GM08714 (cell line): ENCODE data around the gene HDAC4.

Experiments used
- H3K4me3 ChIP-seq: fragments of 200-500 bp; sonication (Bioruptor generic); 2 replicates; pipeline ENCODE4 v1.5.1; 2014; ENCODE audit warnings: mild to moderate bottlenecking, low read length, inconsistent platforms
- ZNF274 ChIP-seq: IDR thresholded peaks from 2 replicates; pipeline ENCODE4 v1.6.1; 2012; ENCODE audit warnings: mild to moderate bottlenecking, low read depth, low read length

HDAC4 gene

DNA sequence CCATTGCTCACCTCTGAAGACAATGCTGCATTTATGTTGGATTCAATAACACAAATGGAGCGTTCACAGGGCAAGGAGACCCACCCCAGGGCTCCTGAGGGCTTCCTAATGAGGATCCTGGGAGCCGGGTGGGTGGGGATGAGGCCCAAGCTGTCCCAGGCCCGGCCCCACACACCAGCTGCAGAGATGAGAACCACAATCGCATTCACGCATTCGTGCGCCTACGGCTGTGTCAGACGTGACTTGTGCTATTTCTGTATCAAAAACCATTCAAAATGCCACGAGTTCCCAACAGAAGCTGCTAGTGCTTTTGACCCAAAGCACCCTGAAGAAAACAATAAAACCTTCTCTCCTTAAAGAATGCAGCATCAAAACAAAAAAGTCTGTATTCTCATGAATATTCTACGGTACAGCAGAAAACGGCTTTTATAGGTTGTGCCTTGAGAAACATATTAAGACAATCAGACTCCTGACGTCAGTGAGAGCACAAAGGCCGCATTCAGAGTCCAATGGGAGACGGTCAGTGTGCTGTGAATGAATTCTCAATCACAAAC is 205.4 kb downstream of the HDAC4 start:
- TF ChIP-seq ZNF274, result no peak
- H3K4me3 ChIP-seq, result no peak overlapping the region

DNA sequence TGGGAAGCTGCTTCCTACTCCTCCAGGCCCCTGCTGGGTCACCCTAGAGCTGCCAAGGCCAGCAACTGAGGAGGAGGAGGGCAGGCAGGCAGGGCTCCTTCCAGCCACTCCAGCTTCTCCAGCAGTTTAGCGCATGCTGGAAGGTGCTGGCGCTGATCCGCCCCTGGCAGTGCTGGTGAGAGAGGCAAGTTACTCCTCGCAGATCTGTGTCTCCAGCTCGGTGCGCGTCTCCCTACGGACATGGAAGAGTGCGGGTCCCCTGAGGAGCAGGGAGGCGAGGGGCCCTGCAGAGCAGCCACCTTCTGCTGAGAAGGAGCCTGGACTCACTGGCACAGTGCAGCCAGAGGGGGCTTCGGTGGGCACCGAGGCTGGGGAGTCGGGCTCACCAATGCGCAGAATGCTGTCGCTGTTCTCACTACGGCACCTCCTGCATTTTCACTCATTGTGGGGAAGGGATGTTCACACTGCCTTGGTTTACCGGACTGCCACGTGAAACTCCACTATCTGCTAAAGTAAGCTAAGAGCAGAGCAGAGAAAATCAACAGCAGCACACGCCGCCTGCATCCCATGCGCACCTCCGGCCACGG is 206.0 kb downstream of the HDAC4 start:
- no peak overlapping the region for H3K4me3 ChIP-seq
- no peak for TF ChIP-seq ZNF274

DNA sequence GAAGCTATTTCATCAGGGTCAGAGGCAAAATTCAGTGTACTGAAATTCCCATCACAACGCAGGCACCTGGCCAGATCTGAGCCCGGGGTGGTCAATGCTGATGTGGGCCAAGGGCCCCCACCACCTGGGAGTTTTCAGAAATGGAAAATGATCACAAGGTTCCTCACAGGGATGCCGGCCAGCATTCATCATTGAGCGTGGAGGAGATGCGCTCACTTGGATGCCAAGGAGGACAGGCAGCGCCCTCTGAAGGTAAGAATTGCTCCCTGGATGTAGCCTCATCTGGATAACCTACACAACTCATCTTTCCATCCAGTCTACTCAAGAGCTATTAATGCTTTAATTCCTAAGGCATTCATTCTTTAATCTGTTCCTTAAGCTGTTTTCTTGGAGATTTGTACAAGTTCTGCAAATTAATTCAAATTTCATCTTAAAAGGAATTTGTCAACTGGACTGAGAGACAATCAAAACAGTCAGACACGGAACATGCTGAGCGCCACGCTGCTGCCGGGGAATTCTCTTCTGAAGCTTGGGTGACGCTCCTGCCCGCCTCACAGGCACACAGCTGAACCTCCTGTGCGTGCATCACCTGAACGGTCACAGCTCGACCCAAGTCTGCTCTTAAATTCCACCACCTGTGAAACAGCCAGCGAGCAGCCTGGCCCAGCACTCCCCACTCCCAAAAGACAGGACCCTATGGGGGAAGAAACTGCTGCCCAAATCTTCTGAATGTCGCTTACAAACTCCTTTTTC is 206.7 kb downstream of the HDAC4 start:
- H3K4me3 ChIP-seq, result no peak overlapping the region
- no peak for TF ChIP-seq ZNF274

DNA sequence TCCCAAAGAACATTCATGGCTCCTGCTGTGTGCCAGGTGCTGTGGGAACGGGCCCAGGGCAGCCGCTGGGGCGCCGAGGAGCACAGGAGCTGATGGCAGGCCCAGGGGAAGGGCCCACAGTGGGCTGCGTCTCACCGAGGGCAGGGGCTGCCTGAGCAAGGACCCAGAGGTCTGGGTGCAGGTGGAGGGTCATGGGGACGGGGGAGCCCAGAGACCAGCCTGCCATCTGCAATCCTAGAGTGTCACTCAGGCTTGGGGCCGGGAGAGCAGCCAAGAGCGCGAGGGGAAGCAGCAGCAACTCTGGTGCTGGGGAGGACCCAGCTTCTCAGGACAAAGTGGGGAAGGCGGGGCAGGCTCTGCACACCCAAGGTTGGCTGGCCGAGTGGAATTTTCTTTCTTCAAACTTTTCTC is 207.4 kb downstream of the HDAC4 start:
- TF ChIP-seq ZNF274, result no peak
- no peak overlapping the region for H3K4me3 ChIP-seq

DNA sequence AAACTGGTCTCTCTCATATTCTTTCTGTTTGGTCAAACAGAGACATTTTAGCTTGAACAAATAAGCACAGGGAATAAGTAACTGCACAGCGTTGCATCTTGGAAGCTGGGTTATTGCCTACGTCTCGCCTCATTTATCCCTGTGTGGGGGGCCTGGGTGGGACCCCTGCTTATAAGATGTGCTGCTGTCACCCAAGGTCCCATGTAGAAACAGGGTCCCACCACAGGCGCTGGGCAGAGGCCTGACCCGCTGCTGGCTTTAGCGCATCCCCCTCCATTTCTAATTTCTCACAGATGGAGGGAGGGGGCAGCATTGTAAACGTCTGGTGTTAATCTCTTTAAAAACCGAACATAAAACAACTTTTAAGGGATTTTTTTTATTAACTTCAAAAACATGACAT is 207.8 kb downstream of the HDAC4 start:
- H3K4me3 ChIP-seq, result no peak overlapping the region
- TF ChIP-seq ZNF274, result no peak

DNA sequence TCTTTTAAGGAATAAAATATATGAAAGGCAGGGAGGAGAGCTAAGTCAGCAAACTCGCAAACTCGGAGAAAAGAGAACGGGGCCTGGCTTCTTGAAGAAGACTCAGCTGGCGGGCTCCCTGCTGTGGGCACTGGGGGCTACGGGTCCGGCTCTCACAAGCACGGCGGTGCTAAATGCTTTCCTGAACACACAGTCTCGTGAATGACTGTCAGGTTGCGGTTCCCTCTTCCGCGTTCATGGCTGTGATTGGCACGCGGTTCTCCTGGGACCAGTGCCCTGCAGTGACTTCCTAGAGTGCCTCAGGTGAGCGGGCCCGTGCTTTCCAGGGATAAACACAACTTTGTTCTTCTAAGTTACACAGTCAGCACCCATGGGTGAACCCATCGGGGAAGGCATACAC is 208.4 kb downstream of the HDAC4 start:
- TF ChIP-seq ZNF274, result no peak
- no peak overlapping the region for H3K4me3 ChIP-seq

DNA sequence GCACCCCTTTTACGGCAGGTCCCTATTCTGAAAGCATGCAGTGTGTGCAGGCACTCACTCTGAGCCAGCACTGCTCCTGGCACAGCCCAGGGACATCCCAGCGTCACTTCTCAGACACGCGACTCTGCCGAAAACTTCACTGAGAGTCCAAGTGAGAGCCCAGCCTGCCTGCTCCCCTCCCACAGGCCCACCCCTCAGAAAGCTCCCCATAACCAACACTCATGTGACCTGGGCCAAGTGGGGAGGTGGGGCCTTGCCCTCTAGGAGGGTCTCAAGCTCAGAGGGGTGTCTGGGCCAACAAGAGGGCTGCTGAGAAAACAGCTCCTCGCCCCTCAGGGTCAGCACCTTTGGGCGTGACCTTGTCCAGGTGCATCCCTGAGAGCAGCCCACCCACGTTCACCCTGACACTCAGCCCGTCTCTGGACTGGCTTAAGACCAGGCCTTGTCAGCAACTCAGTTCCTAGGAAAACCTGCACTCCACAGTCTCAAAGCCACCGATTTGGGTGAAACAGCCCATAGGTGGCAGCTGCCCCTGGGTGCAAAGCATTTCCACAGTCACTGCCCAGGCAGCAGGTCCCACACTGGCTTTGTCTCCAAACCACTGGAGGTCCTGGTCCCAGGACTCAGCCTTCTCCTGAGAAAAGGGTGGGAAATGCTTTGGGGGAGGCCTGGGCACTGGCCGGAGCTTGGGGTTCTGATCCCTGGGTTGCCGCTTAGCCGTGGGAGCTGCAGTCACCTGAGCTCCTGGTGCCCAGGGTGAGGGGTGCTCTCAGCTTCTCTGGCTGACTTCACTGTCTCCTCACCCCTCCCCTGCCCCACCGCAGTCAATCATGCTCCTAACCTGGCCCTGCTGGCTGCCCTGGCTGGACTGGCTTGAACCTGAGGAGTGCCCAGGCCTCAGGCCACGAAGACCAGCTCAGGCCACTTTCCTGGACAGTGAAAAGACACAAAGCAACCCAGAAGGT is 209.6 kb downstream of the HDAC4 start:
- H3K4me3 ChIP-seq, result no peak overlapping the region
- TF ChIP-seq ZNF274, result no peak

DNA sequence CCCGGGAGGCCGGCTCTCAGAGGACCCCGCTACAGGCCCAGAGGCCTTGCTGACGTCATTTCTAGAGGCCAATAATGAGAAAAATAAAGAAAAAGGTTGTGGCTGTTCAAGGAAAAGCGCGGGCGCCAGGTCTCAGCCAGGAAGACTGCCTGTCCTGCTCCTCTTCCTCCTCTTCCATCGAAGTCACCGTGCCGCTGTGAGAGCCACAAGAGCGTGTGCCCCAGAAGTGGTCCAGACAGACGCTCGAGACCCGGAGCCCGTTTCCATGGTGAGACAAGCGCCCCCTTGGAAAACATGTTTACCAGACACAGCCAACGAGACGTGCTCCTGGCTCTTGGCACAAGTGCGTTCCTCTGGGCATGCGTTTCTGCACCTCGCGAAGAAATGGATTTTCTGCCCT is 210.5 kb downstream of the HDAC4 start:
- TF ChIP-seq ZNF274, result no peak
- H3K4me3 ChIP-seq, result no peak overlapping the region

DNA sequence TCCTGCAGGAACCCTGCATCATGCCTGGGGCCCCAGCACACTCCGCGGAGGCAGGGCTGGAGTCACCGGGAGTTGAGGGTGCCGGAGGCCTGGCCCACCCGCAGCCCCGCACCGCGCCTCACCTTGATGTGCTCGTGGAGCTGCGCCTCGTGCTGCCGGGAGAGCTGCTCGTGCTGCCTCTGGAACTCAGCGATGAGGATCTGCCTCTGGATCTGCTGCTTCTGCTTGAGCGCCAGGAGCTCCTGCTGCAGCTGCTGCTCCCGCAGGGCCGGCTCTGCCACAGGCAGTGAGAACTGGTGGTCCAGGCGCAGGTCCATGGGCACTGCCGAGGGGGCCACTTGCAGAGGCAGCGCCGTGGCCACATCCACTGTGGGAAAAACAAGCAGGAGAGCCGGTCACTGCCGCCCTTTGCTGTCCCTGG is 211.1 kb downstream of the HDAC4 start:
- H3K4me3 ChIP-seq, result no peak overlapping the region
- TF ChIP-seq ZNF274, result no peak

DNA sequence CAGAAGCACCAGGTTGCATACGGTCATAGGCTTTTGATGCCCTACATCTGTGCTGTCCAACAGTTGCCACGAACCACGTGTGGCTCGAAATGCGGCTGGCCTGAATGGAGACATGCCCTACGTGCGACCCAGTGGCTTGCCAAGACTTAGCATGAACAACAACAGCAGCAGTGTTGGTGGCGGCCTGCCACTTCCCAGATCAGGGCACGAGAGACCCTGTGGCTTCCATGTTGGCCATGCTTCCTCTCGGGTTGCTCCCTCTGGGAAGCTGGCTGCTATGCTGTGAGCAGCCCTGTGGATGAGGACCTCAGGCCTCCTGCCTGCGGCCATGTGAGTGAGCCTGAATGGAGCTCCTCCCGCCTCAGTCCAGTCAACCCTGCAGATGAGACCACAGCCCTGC is 212.3 kb downstream of the HDAC4 start:
- no peak overlapping the region for H3K4me3 ChIP-seq
- TF ChIP-seq ZNF274, result no peak

DNA sequence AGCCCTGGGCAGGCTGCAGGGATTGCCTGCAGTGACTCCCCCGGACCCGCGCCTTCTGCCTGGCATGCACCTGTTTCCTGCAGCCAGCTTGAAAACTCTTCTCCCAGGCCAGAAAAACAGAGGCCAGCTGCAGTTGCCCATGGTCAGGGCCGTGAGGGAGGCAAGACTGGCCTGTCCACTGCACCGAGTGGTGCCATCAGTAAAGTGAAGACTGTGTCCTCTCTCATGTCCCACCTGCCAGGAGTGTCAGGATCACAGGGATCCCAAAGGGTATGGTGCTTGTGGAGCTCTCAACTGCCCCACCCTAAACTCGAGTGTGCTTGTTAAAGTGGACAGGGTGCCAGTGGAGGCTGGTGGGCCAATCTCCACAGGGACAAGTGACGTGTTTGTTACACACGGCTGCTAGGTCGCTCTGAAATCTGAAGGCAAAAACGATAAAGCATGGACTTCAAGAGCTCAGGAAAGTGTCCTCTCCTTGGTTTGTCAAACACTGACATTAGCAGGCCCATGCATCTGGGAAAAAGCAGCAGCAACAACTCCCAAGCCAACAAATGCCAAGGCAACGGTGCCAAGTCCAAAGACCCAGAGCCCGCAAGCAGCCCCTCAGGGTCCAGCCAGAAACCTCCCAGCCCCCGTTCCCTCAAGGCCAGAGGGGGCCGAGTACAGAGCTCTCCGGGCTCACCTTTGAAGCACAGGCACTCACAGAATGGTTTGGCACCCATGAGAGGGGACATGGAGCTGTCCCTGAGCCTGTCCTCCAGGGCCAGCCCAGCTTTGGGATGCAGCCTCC is 213.2 kb downstream of the HDAC4 start:
- no peak for TF ChIP-seq ZNF274
- H3K4me3 ChIP-seq, result no peak overlapping the region

DNA sequence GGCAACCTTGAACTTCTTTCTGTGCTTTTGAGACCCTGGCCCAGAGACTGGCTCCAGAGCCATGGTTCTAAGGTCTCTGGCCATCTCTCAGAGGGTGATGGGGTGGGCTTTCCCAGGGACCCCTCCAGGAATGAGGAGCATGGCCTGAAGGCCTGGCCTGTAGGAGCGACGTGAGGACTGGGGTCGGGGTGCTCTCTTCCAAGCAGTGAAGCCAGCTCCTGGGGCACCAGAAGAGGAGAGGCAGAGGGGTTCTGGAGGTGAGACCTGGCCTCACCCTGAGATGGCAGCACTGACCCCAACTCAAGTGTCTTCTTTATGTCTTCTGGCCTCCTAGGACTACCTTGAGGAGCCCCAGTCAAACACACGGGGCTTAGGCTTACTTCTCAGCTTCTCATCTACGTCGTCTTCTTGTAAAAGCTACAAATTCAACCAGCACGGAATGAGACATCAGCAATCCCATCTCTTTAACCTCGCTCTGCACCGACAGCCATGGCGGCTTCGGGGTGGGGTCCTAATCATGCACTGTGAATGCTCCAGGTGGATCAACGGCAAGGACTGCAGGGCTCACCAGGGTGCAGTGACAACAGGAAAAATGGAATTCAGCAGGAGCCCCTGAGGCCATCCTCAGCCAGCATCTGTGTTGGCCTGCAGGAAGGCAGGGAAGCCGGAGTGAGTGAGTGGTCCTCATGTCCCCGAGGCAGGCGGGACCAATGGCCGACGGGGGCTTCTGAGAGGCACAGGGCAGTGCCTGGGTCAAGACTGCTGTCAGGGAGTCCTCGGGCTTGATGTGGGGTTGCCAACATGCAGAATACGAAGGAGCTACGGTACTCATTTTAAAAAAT is 214.1 kb downstream of the HDAC4 start:
- TF ChIP-seq ZNF274, result no peak
- H3K4me3 ChIP-seq, result no peak overlapping the region
